Body of pancreas (tissue), 4 donors: Measurements from ENCODE around the gene TSR1.

Experiments
- CTCF ChIP-seq, 7 experiments: fragments of 450-650 bp in 4 of 7; fragments of 200-600 bp in 3 of 7; sonication (generic) in 3 of 7; IDR thresholded peaks; one replicate each; pipeline ENCODE4 v1.5.1; 2016 to 2019; ENCODE audit warnings: antibody characterized with exemption in 7 of 7
- POLR2A ChIP-seq, 3 donors: fragments of 450-650 bp; IDR thresholded peaks; one replicate each; pipeline ENCODE4 v1.6.1; 2016; ENCODE audit warnings: antibody characterized with exemption in 3 of 3, mild to moderate bottlenecking in 2 of 3

- no peak for TF ChIP-seq CTCF (IDR thresholded peaks at IDR 0.05)
- TF ChIP-seq POLR2A (IDR thresholded peaks at IDR 0.05) = no peak
Measured at GRCh38 chr17:2289878-2290478, 46.3 kb downstream of the TSR1 start.
